HG03139 (cell line): ENCODE data around the gene PPP6R2.

Experiments
- ATAC-seq: cut with Tn5 transposase; IDR thresholded peaks from one replicate; pipeline ENCODE4 v1.9.1; 2021; ENCODE audit not compliant: unreplicated experiment

PPP6R2 gene

DNA sequence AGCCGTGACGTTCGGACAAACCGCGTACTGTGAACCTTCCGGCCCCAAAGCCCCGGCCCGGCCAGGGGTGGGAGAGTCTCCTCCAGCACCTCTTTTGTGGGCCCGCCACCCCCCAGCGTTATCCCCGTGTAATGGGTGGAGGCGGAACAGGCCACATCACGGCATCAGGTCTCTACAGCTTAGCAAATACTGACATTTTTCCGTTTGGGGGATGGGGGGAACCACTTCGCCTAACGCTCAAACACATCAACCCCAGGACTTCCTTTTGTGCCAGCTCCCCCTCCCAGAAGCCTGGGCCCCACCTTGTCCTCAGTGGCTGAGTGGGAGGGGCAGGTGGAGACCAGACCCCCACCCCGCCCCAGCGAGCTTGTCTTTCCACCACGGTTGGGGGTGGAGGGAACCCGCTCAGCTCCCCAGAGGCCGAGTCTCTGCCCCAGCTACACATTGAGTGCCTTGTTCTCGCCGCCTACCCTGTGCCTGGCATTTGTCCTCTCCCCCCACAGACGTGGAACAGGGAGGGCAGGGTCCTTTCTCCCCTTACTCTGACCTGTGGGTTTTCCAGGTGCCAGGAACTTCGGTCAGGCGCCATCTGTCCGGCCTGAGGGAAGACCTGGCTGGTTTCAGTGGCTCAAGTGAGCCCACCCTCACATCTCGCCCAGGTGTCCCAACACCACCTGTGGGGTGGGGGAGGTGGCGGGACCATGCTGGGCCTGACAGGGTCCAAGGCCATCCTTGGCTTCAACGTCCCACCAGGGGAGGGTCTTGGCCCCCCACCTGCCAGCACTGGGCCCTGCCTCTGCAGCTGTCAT lies 102.1 kb downstream of the PPP6R2 start:
- ATAC-seq = no peak

DNA sequence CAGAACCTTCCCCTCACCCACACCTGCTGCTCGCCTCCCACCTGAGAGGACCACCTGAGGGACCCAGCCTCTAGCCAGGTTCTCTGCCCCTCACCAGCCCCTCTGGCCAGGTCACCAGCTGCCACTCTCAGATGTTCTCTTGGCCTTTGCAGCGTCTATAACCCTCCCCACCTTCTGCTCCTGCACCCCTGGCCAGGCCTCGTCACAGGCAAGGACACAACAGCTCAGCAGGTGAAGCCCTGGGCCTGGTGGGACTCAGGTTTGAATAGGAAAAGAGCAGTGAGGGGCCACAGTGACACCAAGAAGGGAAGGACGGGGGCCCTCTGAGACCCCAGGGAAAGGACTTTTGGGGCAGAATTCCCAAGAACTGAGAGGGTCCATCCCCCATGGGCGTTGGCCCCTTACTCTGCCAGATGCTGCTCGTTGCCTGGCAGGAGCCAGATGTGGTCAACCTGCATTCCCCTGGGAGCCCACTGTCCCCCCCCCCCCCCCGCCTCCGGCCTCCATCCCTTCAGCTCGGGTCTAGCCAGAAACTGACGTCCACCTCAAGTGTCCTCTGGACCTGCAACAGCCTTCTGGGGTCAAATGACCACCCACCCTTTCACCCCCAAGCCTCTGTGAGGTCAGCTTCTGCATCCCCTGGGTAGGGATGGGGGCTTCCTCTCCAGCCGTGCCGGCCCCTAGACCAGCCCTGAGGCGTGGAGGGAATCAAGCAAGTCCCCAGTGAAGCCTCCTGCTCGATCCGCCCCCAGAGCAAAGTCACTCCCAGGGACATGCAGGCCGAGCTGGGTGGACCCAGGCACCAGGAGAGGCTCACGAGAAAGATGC lies 103.0 kb downstream of the PPP6R2 start:
- no peak for ATAC-seq

DNA sequence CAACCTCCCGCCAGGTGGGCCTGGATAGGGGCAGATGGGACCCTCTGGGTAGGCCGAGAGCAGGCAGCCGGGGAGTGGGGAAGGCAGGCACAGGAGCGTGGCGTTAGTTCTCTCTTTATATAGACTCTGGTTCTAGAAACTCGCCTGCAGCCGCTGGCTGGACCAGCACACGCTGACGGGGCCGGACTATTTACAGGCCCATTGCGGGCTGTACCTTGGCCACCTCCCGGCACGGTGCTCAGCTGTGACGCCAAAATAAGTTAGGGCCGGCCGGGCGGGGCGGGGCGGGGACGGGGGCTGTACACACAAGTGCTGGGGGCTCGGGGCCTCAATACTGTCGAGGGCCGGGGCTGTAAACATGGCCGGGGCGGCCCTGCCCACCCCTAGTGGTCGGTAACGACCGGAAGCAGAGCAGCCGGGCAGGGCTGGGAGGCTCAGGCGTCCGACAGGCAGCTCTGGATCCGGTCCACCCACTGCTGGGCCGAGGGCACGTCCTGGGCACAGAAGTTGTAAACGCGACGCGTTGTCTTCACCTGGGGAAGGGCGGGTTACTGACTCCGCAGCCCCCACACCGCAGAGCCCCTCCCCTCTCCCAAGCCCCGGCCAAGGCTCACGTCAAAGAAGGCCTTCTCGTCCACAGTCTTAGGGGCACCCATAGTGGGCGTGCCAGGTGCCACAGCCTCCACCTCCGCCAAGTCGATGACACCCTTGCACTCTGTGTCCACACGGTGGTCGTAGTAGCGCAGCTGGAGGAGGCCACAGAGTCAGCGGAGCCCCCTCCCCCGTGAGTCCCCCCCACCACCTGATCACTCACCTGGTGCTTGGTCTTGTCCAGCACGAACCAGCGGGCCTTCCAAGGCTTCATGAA lies 103.8 kb downstream of the PPP6R2 start:
- ATAC-seq = no peak

DNA sequence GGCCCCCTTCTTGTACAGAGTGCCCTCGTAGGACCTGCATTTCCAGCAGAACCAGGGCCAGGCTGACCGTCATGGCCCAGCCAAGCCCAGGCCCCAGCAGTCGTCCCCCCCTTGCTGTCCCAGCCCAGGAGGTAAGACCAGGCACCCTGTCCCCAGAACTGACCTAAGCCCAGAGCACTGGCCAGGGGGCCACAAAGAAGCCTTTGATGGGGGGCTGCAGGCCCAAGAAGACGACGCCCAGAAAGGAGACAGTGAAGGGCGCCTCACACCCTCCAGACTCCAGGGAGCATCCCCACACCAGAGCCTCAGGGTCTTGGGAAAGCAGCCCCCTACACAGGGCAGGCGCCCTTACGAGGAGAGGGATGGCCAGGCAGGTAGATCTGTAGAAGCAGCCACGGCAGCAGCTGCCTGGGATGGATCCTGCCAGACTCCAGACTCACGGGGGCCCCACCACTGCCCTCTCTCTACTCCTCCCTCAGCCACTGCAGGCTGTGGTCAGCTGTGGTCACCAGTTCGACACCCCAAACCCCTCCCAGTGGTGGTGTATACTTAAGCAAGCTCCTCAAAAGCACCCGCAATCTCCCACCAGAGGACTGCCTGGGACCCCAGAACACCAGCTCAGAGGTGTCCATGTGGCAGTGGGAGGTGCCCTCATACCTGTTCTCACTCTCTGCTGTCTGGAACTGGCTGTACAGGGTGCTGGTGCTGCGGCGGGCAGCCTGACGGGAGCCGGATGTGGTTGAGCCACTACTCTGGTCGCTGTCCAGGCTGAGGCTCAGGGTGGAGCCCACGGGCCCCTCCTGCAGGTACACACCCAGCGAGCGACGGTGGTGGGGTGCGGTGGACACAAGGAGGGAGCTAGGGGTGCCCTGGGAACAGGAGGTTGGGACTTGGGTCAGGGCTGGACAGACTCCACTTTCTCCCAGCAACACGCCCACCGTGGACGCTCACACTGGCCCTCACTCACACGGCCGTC lies 104.7 kb downstream of the PPP6R2 start:
- no peak for ATAC-seq

DNA sequence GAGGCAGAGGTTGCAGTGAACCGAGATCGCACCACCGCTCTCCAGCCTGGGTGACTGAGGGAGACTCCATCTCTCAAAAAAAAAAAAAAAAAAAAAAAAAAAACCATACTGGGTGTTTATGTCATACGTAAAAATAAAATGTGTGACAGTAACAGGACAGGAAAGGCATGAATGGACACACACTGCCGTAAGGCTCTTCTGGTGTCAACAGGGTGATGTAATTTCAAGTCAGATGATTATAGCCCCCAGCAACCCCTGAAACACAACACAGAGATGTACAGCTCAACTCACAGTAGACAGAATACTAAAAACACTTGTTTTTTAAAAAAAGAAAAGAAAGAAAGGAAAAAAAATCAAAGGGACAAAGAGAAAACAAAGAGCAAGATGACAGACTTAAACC lies 109.5 kb downstream of the PPP6R2 start:
- no peak for ATAC-seq

DNA sequence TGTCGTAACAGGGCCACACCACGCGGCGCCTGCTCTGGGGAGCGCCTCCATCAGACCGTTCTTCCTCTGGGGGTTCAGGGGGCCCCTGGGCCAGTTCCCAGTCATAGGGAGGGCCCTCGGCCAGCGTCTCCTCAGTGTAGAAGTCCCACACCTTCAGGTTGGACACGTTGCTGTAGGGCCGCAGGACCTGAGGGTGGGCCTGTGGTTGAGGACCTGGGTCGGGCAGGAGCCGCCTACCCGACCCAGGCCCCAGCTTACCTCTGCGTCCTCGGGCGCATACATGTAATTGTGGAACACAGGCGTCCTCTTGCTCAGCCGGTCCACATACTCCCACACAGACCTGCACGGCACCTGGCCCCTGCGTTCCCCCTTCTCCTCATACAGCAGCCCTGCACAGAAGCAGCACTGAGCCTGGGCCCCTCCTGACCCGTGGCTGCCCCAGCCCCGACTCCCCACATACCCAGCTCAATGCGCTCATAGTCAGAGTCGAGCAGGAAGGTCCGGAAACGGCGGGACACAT lies 111.5 kb downstream of the PPP6R2 start:
- ATAC-seq = no peak

DNA sequence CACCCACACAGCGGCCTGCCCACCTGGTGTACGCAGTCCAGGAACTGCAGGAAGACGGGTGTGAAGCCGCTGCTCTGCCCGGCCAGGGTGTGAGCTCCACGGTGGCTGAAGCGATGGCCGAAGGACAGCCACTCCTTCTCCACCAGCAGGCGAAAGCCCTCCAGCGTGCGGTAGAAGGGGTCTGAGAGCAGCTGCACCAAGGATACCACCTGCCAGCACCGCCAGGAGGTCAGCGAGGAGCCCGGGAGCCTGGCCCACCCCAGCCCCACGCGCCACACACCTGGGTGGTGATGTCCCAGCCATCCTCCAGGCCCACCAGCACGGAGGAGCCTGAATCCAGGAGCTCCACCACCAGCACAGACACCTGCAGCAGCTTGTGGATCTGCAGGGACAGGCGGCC lies 112.1 kb downstream of the PPP6R2 start:
- ATAC-seq = no peak

DNA sequence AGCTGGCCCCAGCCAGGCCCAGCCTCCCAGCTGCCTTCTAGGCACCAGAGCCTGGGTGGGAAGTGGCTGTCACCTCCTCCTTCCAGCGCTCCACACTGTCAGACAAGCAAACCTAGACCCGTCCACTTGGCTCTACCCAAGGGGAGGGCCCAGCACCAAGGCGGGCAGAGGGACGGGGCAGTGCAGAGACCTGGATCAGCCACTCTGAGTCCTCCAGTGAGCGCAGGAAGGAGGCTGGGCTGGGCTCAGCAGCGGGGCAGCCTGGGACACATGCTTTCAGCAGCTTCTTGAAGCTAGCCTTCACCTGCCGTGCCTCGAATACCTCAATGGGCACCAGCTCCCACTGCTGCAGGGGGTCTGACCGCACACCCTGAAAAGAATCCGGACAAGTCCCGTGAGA lies 112.9 kb downstream of the PPP6R2 start:
- no peak for ATAC-seq

DNA sequence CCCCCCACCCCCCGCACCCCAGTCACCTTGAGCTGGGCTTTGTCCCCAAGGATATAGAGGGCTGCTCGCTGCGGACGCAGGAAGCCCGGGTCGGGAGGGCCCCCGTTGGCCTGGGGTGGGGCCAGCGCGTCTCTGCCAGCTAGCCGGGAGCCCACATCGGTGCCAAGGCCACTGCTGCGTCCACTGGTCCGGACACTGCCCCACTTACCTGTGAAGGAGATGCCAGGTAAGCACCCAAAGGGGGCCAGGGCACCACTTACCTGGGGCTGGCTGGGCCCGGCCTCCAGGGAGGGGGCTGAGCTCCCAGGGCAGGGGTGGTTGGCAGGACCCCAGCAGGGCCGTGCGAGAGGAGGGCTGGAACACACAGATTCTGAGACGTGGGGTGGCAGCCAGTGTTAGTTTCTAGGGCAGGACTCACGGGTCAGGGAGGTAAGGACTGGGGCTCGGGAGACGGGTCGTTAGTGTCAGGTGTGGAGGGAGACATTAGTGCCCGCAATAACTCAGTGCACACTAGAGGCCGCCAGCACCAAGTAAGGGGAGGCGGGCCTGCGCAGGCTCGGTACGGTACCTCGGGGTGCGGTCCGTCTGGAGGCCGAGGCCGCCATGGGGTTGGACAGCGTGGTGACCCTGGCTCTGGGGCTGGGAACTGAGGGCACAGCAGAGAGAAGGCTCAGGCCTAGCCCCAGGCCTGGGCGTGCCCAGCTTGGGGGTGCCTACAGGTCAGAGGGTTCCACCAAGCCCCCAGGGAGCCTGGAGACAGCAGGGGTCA lies 113.5 kb downstream of the PPP6R2 start:
- ATAC-seq = no peak

DNA sequence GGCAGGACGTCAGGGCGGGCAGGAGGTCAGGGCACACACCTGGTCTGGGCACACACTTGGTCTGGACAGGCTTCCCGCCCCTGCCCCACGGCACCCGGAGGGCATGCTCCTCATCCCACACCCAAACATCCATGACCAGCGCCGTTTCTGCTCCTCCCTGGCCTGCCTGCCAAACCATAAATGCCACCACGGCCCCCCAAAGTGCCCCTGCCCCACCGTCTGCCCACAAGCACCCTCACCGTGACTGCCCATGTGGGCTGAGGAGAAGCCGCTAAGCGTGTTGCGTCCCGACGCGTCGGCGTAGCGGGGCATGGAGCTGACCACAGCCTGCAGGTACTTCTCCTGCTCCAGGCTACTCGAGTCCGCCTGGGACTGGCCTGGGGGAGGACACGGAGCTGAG lies 115.9 kb downstream of the PPP6R2 start:
- no peak for ATAC-seq

DNA sequence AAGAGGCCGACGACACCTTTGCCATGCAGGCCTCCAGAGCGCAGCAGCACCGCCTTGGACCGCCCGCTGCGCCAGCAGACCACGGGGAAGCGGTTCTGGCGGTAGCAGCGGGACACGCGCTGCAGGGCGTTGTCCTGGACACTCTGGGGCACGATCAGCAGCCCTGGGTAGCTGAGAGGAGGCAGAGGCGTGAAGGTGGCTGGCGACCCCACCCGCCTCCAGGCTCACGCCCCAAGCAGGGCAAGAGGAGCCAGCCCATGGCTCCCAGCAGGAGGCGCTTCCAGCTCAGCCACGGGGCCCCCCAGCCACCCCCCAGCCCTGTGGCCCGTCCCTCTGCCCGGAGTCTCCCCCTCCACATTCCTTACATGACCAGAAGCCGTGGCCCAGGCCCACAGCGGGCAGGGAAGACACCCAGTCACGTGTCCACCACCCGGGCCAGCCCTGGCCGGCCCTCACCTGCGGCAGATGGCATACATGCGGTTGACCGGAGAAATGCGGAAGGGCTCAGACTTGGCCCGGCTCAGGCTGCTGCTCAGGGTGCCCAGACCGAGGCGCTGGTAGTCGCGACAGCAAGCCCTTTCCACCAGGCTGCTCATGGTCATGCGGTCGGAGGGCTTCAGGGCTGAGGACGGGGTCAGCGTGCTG lies 116.5 kb downstream of the PPP6R2 start:
- ATAC-seq = no peak

DNA sequence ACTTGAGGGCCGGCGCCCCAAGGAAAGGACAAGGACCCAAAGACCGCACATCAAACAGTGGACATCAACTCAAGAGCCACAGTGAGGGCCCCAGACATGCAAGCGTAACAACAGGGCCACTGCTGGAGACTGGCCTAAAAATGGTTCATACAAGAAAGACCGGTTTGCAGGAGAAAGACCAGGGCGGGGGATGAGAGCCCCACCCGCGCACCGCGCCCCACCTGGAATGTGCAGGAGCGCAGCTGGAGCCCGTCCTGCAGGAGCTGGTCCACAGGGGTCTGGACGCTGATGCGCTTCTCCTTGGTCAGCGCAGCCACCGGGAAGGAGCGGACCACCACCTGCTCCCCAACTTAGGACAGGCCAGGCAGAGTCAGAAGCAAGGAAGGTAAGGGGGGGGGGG lies 117.8 kb downstream of the PPP6R2 start:
- ATAC-seq = no peak

DNA sequence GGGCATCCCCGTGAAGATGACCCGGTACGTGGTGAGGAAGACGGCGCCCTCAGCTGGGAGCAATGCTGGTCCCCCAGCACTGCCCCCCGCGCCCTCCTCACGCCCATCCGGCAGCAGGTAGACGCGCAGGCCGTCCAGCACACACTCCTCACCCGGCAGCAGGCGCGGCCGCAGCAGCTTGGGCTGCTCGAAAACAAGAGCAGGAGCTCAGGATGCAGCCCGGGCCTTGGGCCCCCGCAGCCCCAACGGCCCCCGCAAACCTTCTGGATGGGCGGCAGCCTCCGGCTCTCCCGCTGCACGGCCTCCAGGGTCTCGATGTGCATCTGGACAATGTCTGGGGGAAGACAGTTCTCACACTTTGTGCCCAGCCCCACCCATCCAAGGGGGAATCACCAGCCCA lies 118.4 kb downstream of the PPP6R2 start:
- ATAC-seq = no peak

DNA sequence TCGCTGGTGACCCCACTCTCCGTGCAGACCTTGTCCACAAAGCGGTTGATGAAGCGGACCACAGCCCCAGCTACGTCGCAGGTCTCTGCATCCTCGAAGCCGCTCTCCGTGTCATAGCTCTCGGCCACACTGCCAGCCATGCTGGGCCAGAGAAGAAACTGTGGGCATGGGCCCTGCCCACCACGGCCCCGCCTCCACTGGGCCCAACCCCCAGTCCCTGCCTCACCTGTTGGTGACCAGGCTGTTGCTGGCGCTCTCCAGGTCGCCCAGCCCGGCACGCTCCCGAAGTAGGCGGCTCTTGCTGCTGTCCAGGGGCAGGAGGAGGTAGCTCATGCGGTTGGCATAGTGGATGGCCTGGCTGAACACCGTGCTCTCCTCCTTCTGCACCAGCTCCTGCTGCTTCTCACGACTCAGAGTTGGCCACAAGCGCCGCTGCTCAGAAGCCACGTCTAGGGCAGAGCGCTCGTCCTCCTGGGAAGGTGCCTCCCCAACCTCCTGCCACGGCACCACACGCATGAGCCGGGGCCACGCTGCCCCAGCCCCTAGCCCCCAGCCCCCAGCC lies 118.9 kb downstream of the PPP6R2 start:
- ATAC-seq = no peak

DNA sequence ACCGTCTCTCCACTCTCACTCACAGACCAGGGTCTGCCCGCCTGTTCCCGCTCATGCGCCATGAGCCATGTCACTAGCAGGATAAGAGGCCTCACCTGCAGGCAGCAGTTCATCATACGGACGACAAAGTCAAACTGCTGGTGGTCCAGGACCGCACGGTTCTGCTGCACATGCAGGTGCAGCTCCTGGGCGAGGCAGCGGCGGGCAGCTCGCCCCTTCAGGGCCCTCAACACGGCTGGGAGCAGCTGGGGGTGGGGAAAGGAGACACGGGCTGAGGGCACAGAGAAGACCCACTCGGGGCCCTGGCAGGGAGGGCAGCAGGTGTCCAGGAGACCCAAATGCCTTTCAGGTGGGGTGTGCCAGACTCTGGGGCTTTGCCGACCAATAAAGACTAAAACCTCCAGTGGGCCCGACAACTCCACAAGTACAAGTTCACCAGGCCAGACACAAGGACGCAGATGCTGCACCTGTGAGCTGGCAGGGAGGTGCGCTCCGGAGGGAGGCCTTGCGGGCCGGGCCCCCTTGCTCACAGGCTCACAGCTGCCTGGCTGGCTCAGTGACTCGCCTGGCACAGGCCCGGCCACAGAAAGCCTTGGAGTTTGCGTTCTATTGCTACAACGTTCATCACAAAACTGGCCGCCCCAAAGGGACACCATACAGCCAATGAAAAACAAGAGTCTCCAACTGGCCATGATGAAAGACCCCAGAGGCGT lies 120.2 kb downstream of the PPP6R2 start:
- no peak for ATAC-seq

DNA sequence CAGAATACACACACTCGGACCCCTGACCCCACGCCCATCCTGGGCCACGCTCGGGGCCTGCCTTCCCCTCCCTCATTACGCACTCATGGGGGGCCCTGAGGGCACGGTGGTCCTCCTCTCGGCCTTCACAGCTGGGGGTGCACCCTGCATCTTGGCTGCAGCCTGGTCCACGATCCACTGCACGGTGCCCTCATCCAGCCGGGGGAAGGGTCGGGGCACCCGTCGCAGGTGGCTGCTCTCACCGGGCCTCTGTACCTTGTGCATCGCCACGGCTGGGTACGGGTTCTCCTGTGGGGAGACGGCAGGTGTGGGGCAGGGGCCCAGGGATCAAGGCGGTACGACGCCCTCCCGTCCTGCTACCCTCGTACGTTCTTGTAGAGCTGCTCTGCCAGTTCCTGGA lies 121.3 kb downstream of the PPP6R2 start:
- ATAC-seq = no peak

DNA sequence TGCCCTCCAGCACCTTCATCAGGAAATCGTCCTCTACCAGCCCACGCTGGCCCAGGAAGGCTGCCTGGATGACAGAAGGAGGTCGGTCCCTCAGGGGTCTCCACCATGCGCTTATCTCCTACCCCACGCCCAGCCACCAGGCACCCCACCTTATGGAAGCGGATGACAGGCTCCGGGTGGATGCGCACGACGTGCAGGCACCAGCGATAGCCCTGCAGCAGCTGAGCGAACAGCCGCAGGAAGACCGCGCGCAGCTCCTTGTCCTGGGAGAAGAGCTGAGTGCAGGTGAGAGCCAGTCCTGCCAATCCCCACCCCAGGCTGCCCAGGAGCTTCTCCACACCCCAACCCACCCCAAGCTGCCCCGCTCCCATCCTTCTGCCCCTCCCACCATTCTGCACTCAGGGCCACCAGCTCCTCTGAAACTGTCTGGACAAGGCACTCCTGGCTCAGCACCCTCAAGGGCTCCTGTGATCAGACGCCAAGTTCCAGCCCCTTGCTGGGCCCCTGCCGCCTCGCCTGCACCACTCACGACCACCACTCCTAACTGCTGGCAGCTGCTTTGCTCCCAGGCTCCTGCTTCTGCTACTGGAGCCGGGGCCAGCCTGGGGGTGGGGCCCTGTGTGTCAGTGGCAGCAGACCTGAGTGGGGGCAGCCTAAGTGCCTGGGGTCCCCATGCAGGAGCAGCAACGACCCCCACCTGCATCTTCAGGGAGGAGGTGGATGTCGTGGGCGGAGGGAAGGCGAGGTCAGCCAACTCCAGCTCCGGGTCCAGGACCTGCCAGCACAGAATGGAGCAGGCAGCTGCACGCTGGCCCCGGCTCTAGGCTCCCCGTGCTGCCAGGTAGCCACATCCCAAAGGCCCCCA lies 122.2 kb downstream of the PPP6R2 start:
- no peak for ATAC-seq
